Thoracic aorta (tissue), 2 donors: ENCODE measurements around the gene OSBPL2. TPM values are rescaled to one million over a fixed set of nuclear protein-coding genes. Genes with fewer than 3 reads are reported as not detected.
A peak's percentile ranks its signal among the peaks of the same experiment; 100 is the strongest.

ENCODE experiments used
- ATAC-seq: fragments of 150-250 bp; one replicate; pipeline ENCODE4 v1.8.0; 2017; ENCODE audit warnings: low read depth; ENCODE audit not compliant: insufficient number of reproducible peaks, low FRiP score
- DNase-seq: peaks from one replicate; pipeline ENCODE4 v3.0.0-alpha.2; 2020; ENCODE audit warnings: low spot score
- H3K27ac ChIP-seq, 2 donors: fragments of 200-600 bp; sonication (generic); 1 replicate in 1 of 2; 2 replicates in 1 of 2; pipeline ENCODE4 v1.5.1; 2016; ENCODE audit warnings: mild to moderate bottlenecking in 2 of 2, moderate library complexity in 2 of 2
- H3K27me3 ChIP-seq: fragments of 200-600 bp; sonication (generic); replicated peaks from 2 replicates; pipeline ENCODE4 v1.6.0; 2016; ENCODE audit warnings: mild to moderate bottlenecking; ENCODE audit not compliant: insufficient read depth
- H3K36me3 ChIP-seq: fragments of 200-600 bp; sonication (generic); one replicate; pipeline ENCODE4 v1.5.1; 2016
- H3K4me1 ChIP-seq, 2 donors: fragments of 200-600 bp; sonication (generic); 1 replicate in 1 of 2; 2 replicates in 1 of 2; pipeline versions ENCODE4 v1.5.1 to v1.6.0; 2016; ENCODE audit warnings: low read depth in 2 of 2, mild to moderate bottlenecking in 1 of 2; ENCODE audit not compliant: control insufficient read depth in 1 of 2
- H3K4me3 ChIP-seq: fragments of 200-600 bp; sonication (generic); 2 replicates; pipeline ENCODE4 v1.5.1; 2016; ENCODE audit warnings: mild to moderate bottlenecking
- H3K9me3 ChIP-seq: fragments of 200-600 bp; sonication (generic); 2 replicates; pipeline ENCODE4 v1.5.1; 2016
- total RNA-seq, 2 donors: library from RNA; depleted of rRNA; stranded (reverse); fragments of >200 nt; gene quantifications; one replicate each; pipeline versions ENCODE4 v1.1.0 to v1.2.3, GENCODE V29; 2016
- TF ChIP-seq, protein P1 (sequence below): fragments of 200-600 bp; sonication (generic); IDR thresholded peaks from one replicate; pipeline ENCODE4 v1.5.1; 2019; ENCODE audit warnings: antibody characterized with exemption

OSBPL2 gene
- total RNA-seq, 2 donors from 2014 or later = 48.5 to 58.5 TPM

DNA sequence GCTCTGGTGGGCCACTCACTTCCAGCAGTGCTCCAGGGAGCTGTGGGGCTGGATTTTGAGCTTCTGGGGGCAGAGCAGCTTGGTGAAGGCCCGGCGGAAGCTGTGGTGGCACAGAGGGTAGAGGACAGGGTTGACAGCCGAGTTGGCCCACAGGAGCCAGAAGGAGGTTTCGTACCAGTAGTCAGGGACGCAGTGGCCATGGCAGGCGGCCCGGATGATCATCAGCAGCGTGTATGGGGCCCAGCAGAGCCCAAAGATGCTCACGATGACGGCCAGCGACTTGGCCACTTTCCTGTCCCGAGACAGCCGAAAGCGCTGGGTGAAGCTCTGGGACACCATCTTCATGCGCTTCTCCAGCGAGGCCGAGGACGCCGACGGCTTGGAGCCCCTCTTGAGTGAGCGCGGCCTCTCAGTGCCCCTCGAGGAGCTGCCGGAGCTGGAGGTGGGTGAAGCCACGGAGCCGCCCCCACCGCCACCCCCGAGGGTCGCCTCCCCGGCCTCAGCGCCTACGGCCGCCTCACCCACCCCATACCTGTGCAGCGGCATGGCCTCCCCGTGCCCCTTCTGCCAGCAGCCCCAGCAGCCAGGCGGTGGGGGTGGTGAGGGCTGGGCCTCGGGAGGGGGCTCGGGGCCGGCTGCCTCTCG, 22.2 kb upstream of the OSBPL2 start:
- TF ChIP-seq, protein P1, sequence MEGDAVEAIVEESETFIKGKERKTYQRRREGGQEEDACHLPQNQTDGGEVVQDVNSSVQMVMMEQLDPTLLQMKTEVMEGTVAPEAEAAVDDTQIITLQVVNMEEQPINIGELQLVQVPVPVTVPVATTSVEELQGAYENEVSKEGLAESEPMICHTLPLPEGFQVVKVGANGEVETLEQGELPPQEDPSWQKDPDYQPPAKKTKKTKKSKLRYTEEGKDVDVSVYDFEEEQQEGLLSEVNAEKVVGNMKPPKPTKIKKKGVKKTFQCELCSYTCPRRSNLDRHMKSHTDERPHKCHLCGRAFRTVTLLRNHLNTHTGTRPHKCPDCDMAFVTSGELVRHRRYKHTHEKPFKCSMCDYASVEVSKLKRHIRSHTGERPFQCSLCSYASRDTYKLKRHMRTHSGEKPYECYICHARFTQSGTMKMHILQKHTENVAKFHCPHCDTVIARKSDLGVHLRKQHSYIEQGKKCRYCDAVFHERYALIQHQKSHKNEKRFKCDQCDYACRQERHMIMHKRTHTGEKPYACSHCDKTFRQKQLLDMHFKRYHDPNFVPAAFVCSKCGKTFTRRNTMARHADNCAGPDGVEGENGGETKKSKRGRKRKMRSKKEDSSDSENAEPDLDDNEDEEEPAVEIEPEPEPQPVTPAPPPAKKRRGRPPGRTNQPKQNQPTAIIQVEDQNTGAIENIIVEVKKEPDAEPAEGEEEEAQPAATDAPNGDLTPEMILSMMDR = no peak
- Histone ChIP-seq H3K4me1 (peaks cover 9 to 14% of the 10 kb centered on the region in 2 donors), H3K9me3 (no peaks in the 10 kb centered on the region), H3K4me3 (no peak overlapping the region), H3K27me3 (peaks cover 25% of the 10 kb centered on the region), H3K27ac (no peak overlapping the region), H3K36me3 (no peaks in the 10 kb centered on the region)
- DNase-seq (no peak), ATAC-seq (no peak)

DNA sequence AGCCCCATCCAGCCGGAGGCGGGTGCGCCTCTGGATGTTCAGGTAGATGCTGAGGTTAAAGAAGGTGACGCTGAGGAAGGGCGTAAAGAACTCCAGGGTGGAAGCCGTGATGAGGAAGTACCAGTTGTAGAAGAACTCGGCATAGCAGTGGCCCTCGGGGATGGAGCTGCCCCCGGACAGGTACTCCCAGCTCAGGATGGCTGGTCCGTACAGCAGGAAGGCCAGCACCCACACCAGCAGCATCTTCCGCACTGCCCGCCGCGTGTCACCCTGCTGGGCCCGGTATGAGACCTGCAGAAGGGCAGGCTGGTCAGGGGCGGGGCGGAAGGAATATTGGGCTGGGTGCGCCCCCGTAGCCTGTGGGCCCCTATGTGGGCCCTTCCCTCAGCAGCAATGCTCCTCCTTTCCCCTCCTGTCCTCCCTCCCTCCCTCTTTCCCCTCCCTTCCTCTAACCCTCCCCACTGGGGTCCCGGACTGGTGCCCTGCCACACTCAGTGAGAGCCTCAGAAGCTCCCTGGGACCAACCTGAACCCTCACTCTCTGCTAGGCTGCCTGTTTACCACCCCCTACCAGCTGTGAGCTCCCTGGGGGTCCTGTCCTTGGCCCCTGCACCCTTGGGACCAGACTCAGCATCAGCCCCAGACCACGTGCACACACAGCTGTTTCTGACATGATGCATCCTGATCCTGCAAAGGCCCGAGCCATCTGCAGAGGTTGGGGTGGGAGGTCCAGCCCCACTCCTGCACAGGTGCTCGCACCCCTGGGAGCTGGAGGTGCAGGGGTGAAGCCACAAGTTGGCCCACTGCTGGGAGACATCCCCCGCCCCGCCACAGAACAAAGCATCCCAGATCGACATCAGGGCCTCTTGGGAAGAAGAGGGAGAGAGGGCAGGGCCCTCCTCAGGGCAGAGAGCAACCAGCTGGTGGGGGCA, 21.4 kb upstream of the OSBPL2 start:
- Histone ChIP-seq H3K4me1 (peaks cover 9 to 14% of the 10 kb centered on the region in 2 donors), H3K9me3 (no peaks in the 10 kb centered on the region), H3K27me3 (peaks cover 32% of the 10 kb centered on the region), H3K27ac (no peak overlapping the region), H3K36me3 (no peaks in the 10 kb centered on the region), H3K4me3 (no peak overlapping the region)
- TF ChIP-seq, protein P1 = no peak
- DNase-seq (no peak), ATAC-seq (no peak)

DNA sequence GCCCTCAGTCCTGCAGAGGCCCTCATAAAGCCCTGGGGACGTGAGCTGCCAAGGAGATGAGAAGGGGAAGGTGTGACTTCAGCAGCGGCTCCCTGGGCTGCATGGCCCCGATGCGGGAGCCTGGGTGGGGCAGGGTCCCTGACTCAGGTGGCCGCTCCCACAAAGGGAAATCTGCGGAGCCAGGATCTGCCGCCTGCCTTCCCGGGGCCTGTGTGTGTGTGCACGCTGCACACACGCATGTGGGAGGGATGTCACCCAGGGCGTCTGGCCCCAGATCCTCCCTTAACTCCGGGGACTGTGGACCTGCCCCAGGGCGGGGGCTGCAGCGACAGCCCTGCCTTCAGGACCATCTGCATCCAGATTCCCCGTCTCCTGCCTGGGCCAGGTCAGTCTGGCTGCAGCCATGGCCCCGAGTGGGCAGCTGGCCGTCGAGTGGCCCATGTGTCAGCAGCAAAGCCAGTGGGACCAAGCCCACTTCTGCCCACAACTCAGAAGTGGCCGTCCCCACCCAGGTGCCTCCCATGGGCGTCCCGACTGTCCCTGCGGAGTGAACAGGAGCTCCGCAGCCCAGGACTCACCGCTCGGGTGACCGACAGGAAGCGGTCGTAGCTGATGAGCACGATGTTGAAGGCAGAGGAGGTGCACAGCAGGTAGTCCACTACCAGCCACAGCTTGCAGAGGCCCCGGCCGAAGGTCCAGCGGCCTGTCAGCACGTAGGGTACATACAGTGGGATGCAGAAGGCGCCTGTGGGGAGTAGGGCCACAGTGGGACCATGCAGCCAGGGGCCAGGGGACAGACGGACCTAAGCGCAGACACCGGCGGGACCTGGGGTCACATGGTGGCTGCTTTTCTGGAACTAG, 20.2 kb upstream of the OSBPL2 start:
- no peak for DNase-seq
- no peak for ATAC-seq
- Histone ChIP-seq H3K27ac (no peak overlapping the region), H3K36me3 (no peaks in the 10 kb centered on the region), H3K27me3 (peaks cover 32% of the 10 kb centered on the region), H3K9me3 (no peaks in the 10 kb centered on the region), H3K4me3 (no peak overlapping the region), H3K4me1 (peaks cover 9 to 14% of the 10 kb centered on the region in 2 donors)
- TF ChIP-seq, protein P1 = no peak

DNA sequence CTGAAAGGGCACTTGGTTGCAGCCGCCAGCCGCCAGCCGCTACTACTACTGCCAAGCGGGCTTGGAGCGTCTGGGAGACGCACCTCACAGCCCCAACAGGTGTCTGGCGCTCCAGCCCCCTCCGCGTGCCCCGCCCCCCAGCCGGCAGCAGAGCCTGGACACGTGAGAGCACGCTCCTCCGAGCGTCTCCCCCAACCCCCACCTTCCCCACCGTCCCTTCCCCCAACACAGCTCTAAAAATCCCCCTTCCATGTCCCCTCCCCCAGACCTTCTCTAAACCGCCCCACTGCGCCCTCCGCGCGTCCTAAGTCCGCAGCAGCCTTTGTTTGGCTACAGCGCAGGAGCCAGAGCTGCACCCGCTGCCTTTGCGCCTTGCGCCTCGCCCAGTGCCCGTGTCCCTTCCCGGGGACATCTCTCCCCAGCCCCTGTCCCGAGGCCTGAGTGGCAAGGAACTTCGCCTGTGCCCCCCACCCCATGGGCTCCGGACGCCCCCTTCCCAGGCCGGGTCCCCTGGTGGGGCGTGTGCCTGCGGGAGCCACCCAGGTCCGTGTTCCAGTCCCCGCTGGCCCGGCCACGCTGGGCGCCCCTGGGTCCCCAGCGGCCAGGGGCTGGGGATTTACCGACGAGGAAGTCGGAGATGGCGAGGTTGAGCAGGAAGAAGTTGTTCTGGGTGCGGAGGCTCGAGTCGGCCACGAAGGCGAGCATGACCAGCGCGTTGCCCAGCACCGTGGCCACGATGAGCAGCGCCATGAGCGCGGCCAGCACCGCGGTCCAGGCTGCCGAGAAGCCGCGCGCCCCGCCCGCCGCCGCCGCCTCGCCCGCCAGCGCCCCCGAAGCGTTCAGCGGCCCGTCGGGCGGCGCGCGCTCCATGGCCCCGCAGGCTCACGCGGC, 19.0 kb upstream of the OSBPL2 start:
- Histone ChIP-seq H3K4me1 (peaks cover 9 to 14% of the 10 kb centered on the region in 2 donors), H3K36me3 (no peaks in the 10 kb centered on the region), H3K4me3 (peak overlapping the region; percentile 14), H3K27ac (no peak overlapping the region), H3K27me3 (peaks cover 32% of the 10 kb centered on the region), H3K9me3 (no peaks in the 10 kb centered on the region)
- ATAC-seq (no peak), DNase-seq (no peak)
- TF ChIP-seq, protein P1 = no peak
